HL-60 (cell line): ENCODE results near the gene TEDDM1.

Experiments used
- DNase-seq, 2 experiments: peaks; one replicate each; pipeline ENCODE4 v3.0.0-alpha.2; 2010 to 2020; ENCODE audit warnings: low read depth in 1 of 2, low spot score in 1 of 2
- H3K27ac ChIP-seq: fragments of 250-450 bp; sonication (Bioruptor Pico); replicated peaks from 2 replicates; pipeline ENCODE4 v1.5.1; 2020; ENCODE audit warnings: mild to moderate bottlenecking, moderate library complexity
- H3K27me3 ChIP-seq: fragments of 250-450 bp; sonication (Bioruptor Pico); 2 replicates; pipeline ENCODE4 v1.5.1; 2021; ENCODE audit warnings: mild to moderate bottlenecking, moderate library complexity; ENCODE audit not compliant: insufficient read depth, poor library complexity, severe bottlenecking
- H3K4me3 ChIP-seq: replicated peaks from 2 replicates; pipeline ENCODE4 v1.5.1; 2011; ENCODE audit warnings: mild to moderate bottlenecking, control low read depth, low read length; ENCODE audit not compliant: insufficient read depth
- GABPA ChIP-seq: IDR thresholded peaks from 2 replicates; pipeline ENCODE4 v1.6.1; 2012; ENCODE audit warnings: low read depth
- POLR2AphosphoS5 ChIP-seq: IDR thresholded peaks from 2 replicates; pipeline ENCODE4 v1.6.1; 2012; ENCODE audit warnings: low read depth
- SPI1 ChIP-seq: IDR thresholded peaks from 2 replicates; pipeline ENCODE4 v1.6.1; 2012; ENCODE audit warnings: low read depth, mild to moderate bottlenecking, borderline replicate concordance
- TF ChIP-seq, protein P1 (sequence below): IDR thresholded peaks from 2 replicates; pipeline ENCODE4 v1.6.1; 2012; ENCODE audit warnings: low read depth; ENCODE audit not compliant: insufficient replicate concordance
- TF ChIP-seq, protein P2 (sequence below): IDR thresholded peaks from one replicate; pipeline ENCODE4 v1.5.1; 2011; ENCODE audit warnings: low read length, control low read depth, inconsistent platforms; ENCODE audit not compliant: insufficient read depth

Gene TEDDM1

DNA sequence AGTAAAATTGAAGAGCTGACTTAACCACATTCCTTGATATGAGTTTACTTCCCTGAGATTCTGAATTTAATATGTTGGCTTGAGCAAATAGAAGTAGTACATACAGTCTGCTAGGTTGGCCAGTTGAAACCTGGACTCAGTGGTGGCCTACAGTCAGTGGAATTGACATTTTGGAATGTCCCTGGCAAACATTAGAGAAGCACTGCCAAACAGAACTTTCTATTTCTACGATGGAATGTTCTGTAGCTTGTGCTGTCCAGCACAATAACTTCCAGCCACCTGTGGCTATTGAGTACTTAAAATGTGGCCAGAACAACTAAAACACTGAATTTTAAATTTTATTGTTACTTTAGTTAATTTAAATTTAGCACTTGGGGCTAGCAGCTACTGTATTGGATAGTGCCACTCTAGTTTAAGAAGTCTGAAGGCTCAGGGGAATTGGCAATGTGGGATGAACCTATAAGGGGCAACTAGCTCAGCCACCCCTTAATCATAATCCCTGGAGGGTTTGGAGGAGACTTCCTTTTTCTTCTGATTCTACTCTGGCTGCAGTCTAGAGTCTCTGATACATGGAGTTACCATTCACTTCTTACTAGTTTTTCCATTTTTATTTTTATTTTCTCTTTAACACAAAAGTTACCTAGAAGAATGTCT, 10.3 kb upstream of the TEDDM1 start:
- no peak overlapping the region for H3K27ac ChIP-seq
- TF ChIP-seq, protein P1, sequence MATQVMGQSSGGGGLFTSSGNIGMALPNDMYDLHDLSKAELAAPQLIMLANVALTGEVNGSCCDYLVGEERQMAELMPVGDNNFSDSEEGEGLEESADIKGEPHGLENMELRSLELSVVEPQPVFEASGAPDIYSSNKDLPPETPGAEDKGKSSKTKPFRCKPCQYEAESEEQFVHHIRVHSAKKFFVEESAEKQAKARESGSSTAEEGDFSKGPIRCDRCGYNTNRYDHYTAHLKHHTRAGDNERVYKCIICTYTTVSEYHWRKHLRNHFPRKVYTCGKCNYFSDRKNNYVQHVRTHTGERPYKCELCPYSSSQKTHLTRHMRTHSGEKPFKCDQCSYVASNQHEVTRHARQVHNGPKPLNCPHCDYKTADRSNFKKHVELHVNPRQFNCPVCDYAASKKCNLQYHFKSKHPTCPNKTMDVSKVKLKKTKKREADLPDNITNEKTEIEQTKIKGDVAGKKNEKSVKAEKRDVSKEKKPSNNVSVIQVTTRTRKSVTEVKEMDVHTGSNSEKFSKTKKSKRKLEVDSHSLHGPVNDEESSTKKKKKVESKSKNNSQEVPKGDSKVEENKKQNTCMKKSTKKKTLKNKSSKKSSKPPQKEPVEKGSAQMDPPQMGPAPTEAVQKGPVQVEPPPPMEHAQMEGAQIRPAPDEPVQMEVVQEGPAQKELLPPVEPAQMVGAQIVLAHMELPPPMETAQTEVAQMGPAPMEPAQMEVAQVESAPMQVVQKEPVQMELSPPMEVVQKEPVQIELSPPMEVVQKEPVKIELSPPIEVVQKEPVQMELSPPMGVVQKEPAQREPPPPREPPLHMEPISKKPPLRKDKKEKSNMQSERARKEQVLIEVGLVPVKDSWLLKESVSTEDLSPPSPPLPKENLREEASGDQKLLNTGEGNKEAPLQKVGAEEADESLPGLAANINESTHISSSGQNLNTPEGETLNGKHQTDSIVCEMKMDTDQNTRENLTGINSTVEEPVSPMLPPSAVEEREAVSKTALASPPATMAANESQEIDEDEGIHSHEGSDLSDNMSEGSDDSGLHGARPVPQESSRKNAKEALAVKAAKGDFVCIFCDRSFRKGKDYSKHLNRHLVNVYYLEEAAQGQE: no peak
- TF ChIP-seq SPI1: peak; percentile 50
- no peak for DNase-seq

DNA sequence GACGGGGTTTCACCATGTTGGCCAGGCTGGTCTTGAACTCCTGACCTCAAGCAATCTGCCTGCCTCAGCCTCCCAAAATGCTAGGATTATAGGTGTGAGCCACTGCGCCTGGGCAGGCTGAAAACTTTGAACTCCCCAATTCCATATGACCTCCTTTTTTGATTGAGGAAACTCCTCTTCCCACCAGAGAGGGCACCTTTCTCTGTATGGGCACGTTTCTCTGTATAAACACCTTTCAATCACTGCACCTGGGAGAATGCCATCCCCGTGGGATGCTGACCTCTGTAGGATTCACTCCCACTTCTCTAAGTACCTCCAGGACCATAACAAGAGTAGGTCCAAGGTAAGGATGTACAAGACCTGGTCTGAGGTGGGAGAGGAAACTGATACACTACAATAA, 9.7 kb upstream of the TEDDM1 start:
- Histone ChIP-seq H3K4me3 (no peak overlapping the region), H3K27ac (no peak overlapping the region), H3K27me3 (no peaks in the 10 kb centered on the region)
- DNase-seq: no peak
- TF ChIP-seq, protein P1: no peak

More for the DNA sequence above, 10.3 kb upstream of the TEDDM1 start:
- Histone ChIP-seq H3K4me3 (no peak overlapping the region), H3K27me3 (no peaks in the 10 kb centered on the region)

DNA sequence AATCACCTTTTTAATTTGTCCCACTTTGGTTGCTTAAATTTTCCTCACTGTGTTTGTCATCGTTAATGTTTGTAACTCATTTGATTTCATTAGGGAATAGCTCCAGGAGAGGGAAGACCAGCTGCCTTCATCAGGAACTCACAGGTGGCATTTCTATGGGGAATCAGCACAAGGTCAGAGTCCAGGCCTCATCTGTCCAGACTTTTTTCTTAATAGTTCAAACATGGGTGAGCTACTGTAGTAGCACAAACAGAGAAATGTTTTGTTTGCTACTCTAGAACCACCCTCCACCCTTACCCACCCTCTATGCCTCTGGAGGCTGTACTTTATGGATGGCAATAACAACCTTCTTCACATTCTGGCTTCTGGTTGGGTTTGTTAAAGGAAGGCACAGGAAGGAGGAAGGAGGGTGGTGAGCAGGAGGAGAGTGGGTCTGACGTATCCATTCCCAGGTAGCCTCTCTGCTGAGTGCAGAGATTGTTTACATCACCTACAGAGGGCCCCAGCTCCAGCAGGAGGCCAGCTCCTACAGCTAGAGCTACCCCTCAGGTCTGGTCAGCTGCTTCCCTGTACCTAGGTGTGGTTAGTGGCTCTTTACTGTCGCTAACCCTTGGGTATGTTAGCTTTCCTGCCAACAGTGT, 8.1 kb upstream of the TEDDM1 start:
- TF ChIP-seq, protein P1: no peak
- TF ChIP-seq SPI1: no peak
- TF ChIP-seq POLR2AphosphoS5: no peak
- TF ChIP-seq, protein P2, sequence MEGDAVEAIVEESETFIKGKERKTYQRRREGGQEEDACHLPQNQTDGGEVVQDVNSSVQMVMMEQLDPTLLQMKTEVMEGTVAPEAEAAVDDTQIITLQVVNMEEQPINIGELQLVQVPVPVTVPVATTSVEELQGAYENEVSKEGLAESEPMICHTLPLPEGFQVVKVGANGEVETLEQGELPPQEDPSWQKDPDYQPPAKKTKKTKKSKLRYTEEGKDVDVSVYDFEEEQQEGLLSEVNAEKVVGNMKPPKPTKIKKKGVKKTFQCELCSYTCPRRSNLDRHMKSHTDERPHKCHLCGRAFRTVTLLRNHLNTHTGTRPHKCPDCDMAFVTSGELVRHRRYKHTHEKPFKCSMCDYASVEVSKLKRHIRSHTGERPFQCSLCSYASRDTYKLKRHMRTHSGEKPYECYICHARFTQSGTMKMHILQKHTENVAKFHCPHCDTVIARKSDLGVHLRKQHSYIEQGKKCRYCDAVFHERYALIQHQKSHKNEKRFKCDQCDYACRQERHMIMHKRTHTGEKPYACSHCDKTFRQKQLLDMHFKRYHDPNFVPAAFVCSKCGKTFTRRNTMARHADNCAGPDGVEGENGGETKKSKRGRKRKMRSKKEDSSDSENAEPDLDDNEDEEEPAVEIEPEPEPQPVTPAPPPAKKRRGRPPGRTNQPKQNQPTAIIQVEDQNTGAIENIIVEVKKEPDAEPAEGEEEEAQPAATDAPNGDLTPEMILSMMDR: no peak
- no peak for TF ChIP-seq GABPA
- DNase-seq: no peak
- H3K27ac ChIP-seq: no peak overlapping the region

DNA sequence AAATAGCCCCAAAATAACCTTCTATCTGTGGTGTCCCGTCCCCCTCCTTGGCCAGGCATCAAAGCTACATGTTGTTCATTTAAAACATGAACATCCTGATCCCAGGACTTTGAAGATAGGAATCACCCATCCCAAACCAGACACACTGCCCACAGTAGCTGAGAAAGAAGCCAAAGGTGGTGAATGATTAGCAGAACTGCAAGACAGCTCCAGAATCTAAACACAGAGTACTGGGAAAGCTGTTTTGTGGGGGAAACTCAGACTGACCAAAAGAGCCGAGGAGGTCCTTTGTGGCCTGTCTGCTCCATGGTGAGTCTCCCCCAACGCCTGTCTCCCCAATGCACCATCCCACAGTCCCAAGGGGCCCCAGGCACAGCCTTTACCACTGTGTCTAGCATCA, 7.3 kb upstream of the TEDDM1 start:
- Histone ChIP-seq H3K27ac (no peak overlapping the region), H3K4me3 (no peak overlapping the region), H3K27me3 (no peaks in the 10 kb centered on the region)
- DNase-seq: no peak
- TF ChIP-seq, protein P2: no peak
- TF ChIP-seq POLR2AphosphoS5: no peak
- TF ChIP-seq, protein P1: no peak
- TF ChIP-seq SPI1: no peak
- no peak for TF ChIP-seq GABPA

More for the DNA sequence above, 8.1 kb upstream of the TEDDM1 start:
- Histone ChIP-seq H3K27me3 (no peaks in the 10 kb centered on the region), H3K4me3 (no peak overlapping the region)
